Mucosa of descending colon (tissue), 3 donors: ENCODE results near the gene TH. TPM values are rescaled to one million over a fixed set of nuclear protein-coding genes. Genes with fewer than 3 reads are reported as not detected.

ENCODE experiments used
- ATAC-seq: fragments of 200-7000 bp; cut with Tn5 transposase; one replicate; pipeline ENCODE4 v1.9.1; 2020; ENCODE audit warnings: mild to moderate bottlenecking, moderate library complexity
- DNase-seq, 3 donors: peaks; one replicate each; pipeline ENCODE4 v3.0.0-alpha.2; 2020
- H3K36me3 ChIP-seq: fragments of 200-600 bp; one replicate; pipeline ENCODE4 v1.8.0; 2021; ENCODE audit warnings: low read depth, mild to moderate bottlenecking
- H3K4me1 ChIP-seq: fragments of 200-600 bp; one replicate; pipeline ENCODE4 v1.8.0; 2021; ENCODE audit warnings: low read depth, mild to moderate bottlenecking
- H3K4me3 ChIP-seq: fragments of 200-600 bp; one replicate; pipeline ENCODE4 v1.8.0; 2021; ENCODE audit warnings: mild to moderate bottlenecking
- H3K9me3 ChIP-seq: fragments of 200-600 bp; one replicate; pipeline ENCODE4 v1.8.0; 2021; ENCODE audit warnings: mild to moderate bottlenecking
- intact Hi-C, 2 donors: fragments of 100-400 bp; cut with DNase I in 1 of 2; cut with micrococcal nuclease in 1 of 2; formaldehyde crosslinking; loops; one replicate each; pipeline versions ENCODE4 v1.11.0 to v1.11.1; 2022; cut with DNase I, micrococcal nuclease
- total RNA-seq, 3 donors: library from RNA; stranded (reverse); fragmentation: NEBNext Ultra II Directional in 2 of 3; extraction: Animal tissue kit (Norgen Biotek cat#: 25700) in 2 of 3; gene quantifications; one replicate each; pipeline versions ENCODE4 v1.2.1 to v1.2.4, GENCODE V29; 2021 to 2023
- TF ChIP-seq, protein P1 (sequence below): fragments of 200-600 bp; IDR thresholded peaks from one replicate; pipeline ENCODE4 v1.8.0; 2022; ENCODE audit warnings: antibody characterized with exemption, mild to moderate bottlenecking
- donor health status: DM: no; HTN: no; CAD: no; lungs with moderate emphysema.
- donor health status: DM: no; HTN: no; CAD: no.
- donor health status: DM: no; HTN: yes; CAD: no.

Gene TH
- total RNA-seq, 3 donors from 2014 or later, result 0.17 TPM; not detected in 2

GRCh38 chr11:2144544-2145248, 26.9 kb downstream of the TH start:
- DNase-seq (no peak), ATAC-seq (no peak)
- no peaks in the 10 kb centered on the region for H3K9me3 ChIP-seq
- TF ChIP-seq, protein P1, sequence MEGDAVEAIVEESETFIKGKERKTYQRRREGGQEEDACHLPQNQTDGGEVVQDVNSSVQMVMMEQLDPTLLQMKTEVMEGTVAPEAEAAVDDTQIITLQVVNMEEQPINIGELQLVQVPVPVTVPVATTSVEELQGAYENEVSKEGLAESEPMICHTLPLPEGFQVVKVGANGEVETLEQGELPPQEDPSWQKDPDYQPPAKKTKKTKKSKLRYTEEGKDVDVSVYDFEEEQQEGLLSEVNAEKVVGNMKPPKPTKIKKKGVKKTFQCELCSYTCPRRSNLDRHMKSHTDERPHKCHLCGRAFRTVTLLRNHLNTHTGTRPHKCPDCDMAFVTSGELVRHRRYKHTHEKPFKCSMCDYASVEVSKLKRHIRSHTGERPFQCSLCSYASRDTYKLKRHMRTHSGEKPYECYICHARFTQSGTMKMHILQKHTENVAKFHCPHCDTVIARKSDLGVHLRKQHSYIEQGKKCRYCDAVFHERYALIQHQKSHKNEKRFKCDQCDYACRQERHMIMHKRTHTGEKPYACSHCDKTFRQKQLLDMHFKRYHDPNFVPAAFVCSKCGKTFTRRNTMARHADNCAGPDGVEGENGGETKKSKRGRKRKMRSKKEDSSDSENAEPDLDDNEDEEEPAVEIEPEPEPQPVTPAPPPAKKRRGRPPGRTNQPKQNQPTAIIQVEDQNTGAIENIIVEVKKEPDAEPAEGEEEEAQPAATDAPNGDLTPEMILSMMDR, result no peak
- H3K4me3 ChIP-seq, result no peak overlapping the region
- intact Hi-C loops, result no loop called here
- H3K36me3 ChIP-seq, result no peaks in the 10 kb centered on the region
- H3K4me1 ChIP-seq, result no peaks in the 10 kb centered on the region

DNA sequence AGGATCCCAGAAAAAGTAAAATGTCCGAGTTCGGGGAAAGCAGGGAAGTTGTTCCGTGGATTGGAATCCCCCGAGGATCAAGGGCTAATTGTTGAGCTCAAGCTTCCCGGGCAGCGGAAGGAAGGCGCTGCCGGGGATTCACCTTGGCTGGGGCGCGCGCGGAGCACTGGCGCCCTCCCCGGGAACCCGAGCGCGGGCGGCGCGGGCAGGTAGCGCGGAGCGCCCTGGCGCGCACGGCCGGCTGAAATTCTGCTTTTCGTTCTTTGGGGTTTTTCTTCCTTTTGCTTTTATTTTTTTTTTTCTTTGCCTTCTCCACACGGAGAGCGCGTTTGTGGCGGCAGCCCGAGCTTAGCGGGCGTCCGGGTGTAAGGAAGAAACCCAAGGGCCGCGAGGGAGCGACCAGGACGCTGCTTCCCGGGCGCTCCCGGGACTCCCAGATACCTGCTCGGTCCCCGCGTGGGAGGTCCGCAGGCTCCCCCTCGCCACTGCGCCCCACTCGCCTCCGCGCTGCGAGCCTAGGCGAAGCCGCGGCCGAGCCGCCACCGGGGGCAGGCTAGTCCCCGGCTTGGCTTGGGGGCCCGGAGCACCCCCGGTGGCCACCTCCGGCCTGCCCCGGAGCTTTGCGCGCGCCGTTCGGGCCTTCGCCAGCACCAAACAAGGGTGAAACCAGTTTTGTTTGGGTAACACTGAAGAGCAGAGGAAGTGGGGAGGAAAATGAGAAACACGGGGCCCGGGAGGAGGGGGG, 27.6 kb downstream of the TH start:
- Histone ChIP-seq H3K4me1 (no peaks in the 10 kb centered on the region), H3K4me3 (no peak overlapping the region), H3K36me3 (no peaks in the 10 kb centered on the region), H3K9me3 (no peaks in the 10 kb centered on the region)
- intact Hi-C loops, result no loop called here
- ATAC-seq (peak; percentile 32), DNase-seq (no peak)
- TF ChIP-seq, protein P1, result no peak

GRCh38 chr11:2143477-2143798, 28.2 kb downstream of the TH start:
- no peak overlapping the region for H3K4me3 ChIP-seq
- no peaks in the 10 kb centered on the region for H3K4me1 ChIP-seq
- TF ChIP-seq, protein P1, result no peak
- H3K9me3 ChIP-seq, result no peaks in the 10 kb centered on the region
- DNase-seq (no peak), ATAC-seq (no peak)
- H3K36me3 ChIP-seq, result no peaks in the 10 kb centered on the region
- intact Hi-C loops, result no loop called here

GRCh38 chr11:2142762-2143202, 28.8 kb downstream of the TH start:
- Histone ChIP-seq H3K4me1 (peaks cover 1% of the 10 kb centered on the region), H3K36me3 (no peaks in the 10 kb centered on the region), H3K9me3 (no peaks in the 10 kb centered on the region), H3K4me3 (no peak overlapping the region)
- ATAC-seq (no peak), DNase-seq (no peak)
- TF ChIP-seq, protein P1, result no peak
- intact Hi-C loops, result no loop called here

- Histone ChIP-seq H3K4me1 (peaks cover 5% of the 10 kb centered on the region), H3K9me3 (no peaks in the 10 kb centered on the region), H3K4me3 (no peak overlapping the region), H3K36me3 (no peaks in the 10 kb centered on the region)
- no peak for ATAC-seq
- TF ChIP-seq, protein P1, result no peak
- DNase-seq, result no peak
- intact Hi-C loops, result no loop called here
Measured at GRCh38 chr11:2142300-2142759, 29.3 kb downstream of the TH start.
